ENCODE data around the gene PACSIN2. TPM values are rescaled to one million over a fixed set of nuclear protein-coding genes. Genes with fewer than 3 reads are reported as not detected.
"Not testable (repeated sequence)": the region's sequence is repeated elsewhere in the genome, so short reads cannot be mapped to it uniquely, and the experiment has no call there.

PACSIN2 gene
- total RNA-seq, 1 donor from 2014 or later, result 49.8 TPM

- H3K4me3 ChIP-seq (ENCODE audit: low read depth, low read length), result no peak overlapping the region
- H3K27me3 ChIP-seq (ENCODE audit: control insufficient read depth, insufficient read depth, low read length), result no peaks in the 10 kb centered on the region
- no peak for DNase-seq (ENCODE audit: low read depth)
- H3K36me3 ChIP-seq (ENCODE audit: control insufficient read depth, insufficient read depth, low read length), result no peaks in the 10 kb centered on the region
- TF ChIP-seq CTCF (IDR thresholded peaks at IDR 0.05; ENCODE audit: insufficient read depth, low read length, severe bottlenecking), result no peak
- FAIRE-seq, result no peak
Measured at GRCh38 chr22:42927966-42928365, 87.0 kb downstream of the PACSIN2 start.

DNA sequence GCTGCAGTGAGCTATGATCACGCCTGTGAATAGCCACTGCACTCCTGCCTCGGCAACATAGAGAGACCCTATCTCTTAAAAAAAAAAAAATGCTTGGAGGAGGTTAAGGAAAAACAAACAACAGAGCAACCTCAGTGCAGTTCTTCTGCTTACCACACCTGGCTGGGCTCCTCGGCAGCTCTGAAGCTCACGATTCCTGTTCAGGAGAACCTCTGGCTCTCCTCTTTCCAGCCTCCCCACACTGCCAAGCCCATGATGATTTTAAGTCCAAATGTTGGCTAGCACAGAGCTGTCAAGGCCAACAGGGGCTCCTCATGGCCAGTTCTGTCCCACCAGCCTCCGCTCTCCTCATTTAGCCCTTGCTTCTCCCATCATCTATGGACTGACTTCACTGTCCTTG, 88.2 kb downstream of the PACSIN2 start:
- no peak for TF ChIP-seq CTCF (IDR thresholded peaks at IDR 0.05; ENCODE audit: insufficient read depth, low read length, severe bottlenecking)
- FAIRE-seq, result no peak
- Histone ChIP-seq H3K27me3 (ENCODE audit: control insufficient read depth, insufficient read depth, low read length) (no peaks in the 10 kb centered on the region), H3K4me3 (ENCODE audit: low read depth, low read length) (no peak overlapping the region), H3K36me3 (ENCODE audit: control insufficient read depth, insufficient read depth, low read length) (no peaks in the 10 kb centered on the region)
- no peak for DNase-seq (ENCODE audit: low read depth)

GRCh38 chr22:42926104-42926503, 88.8 kb downstream of the PACSIN2 start:
- no peaks in the 10 kb centered on the region for H3K27me3 ChIP-seq (ENCODE audit: control insufficient read depth, insufficient read depth, low read length)
- H3K4me3 ChIP-seq (ENCODE audit: low read depth, low read length), result no peak overlapping the region
- no peak for TF ChIP-seq CTCF (IDR thresholded peaks at IDR 0.05; ENCODE audit: insufficient read depth, low read length, severe bottlenecking)
- FAIRE-seq (no peak), DNase-seq (ENCODE audit: low read depth) (no peak)
- no peaks in the 10 kb centered on the region for H3K36me3 ChIP-seq (ENCODE audit: control insufficient read depth, insufficient read depth, low read length)

- no peaks in the 10 kb centered on the region for H3K27me3 ChIP-seq (ENCODE audit: control insufficient read depth, insufficient read depth, low read length)
- no peak for TF ChIP-seq CTCF (IDR thresholded peaks at IDR 0.05; ENCODE audit: insufficient read depth, low read length, severe bottlenecking)
Measured at GRCh38 chr22:42925598-42925997, 89.4 kb downstream of the PACSIN2 start.

GRCh38 chr22:42925031-42925430, 89.9 kb downstream of the PACSIN2 start:
- FAIRE-seq; H3K36me3 ChIP-seq (ENCODE audit: control insufficient read depth, insufficient read depth, low read length); DNase-seq (ENCODE audit: low read depth); H3K4me3 ChIP-seq (ENCODE audit: low read depth, low read length); H3K27me3 ChIP-seq (ENCODE audit: control insufficient read depth, insufficient read depth, low read length): not testable (repeated sequence)

More at GRCh38 chr22:42925598-42925997, 89.4 kb downstream of the PACSIN2 start:
- DNase-seq (ENCODE audit: low read depth) (no peak), FAIRE-seq (no peak)
- H3K36me3 ChIP-seq (ENCODE audit: control insufficient read depth, insufficient read depth, low read length), result no peaks in the 10 kb centered on the region
- no peak overlapping the region for H3K4me3 ChIP-seq (ENCODE audit: low read depth, low read length)

DNA sequence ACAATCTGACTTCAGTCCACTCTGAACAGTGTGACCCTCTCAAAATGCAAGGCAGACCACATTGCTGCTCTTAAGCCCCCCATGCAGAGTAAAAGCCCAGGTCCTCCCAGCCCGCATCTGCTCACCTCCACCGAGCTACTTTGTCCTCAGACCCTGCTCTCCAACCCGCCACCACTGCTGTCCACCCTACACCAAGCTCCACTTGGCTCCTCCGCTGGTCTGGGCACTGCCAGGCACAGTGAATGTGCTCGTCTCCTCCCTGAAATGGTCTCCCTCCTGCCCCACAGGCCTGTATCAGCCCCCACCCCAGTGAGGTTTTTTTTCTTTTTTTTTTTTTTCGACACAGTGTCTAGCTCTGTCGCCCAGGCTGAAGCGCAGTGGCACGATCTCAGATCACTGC, 90.5 kb downstream of the PACSIN2 start:
- H3K36me3 ChIP-seq (ENCODE audit: control insufficient read depth, insufficient read depth, low read length), result peaks cover 2% of the 10 kb centered on the region
- H3K27me3 ChIP-seq (ENCODE audit: control insufficient read depth, insufficient read depth, low read length), result no peaks in the 10 kb centered on the region
- TF ChIP-seq CTCF (IDR thresholded peaks at IDR 0.05; ENCODE audit: insufficient read depth, low read length, severe bottlenecking), result no peak
- FAIRE-seq, result no peak
- DNase-seq (ENCODE audit: low read depth), result no peak
- no peak overlapping the region for H3K4me3 ChIP-seq (ENCODE audit: low read depth, low read length)

Data from bronchial epithelial cell (primary cell).